Central memory CD4-positive, alpha-beta T cell (primary cell): ENCODE data around the gene MREG.

Experiments used
- DNase-seq: peaks from one replicate; pipeline ENCODE4 v3.0.0; 2022

Gene MREG

GRCh38 chr2:215917953-215918620 lies 95.3 kb downstream of the MREG start:
- no peak for DNase-seq

GRCh38 chr2:215915441-215915840 lies 97.9 kb downstream of the MREG start:
- DNase-seq: no peak

- DNase-seq: no peak
Observed at GRCh38 chr2:215914777-215915165, 98.6 kb downstream of the MREG start.

GRCh38 chr2:215914054-215914776 lies 99.1 kb downstream of the MREG start:
- no peak for DNase-seq

- DNase-seq: no peak
Observed at GRCh38 chr2:215912299-215912842, 101.0 kb downstream of the MREG start.

- DNase-seq: no peak
Observed at GRCh38 chr2:215911301-215912085, 101.9 kb downstream of the MREG start.

- DNase-seq: no peak
Observed at GRCh38 chr2:215910180-215910579, 103.2 kb downstream of the MREG start.

- no peak for DNase-seq
Observed at GRCh38 chr2:215907147-215907546, 106.2 kb downstream of the MREG start.

GRCh38 chr2:215906458-215906857 lies 106.9 kb downstream of the MREG start:
- DNase-seq: no peak

- no peak for DNase-seq
Observed at GRCh38 chr2:215905691-215906090, 107.7 kb downstream of the MREG start.

- no peak for DNase-seq
Observed at GRCh38 chr2:215904101-215904500, 109.2 kb downstream of the MREG start.

- no peak for DNase-seq
Observed at GRCh38 chr2:215903203-215903602, 110.1 kb downstream of the MREG start.

GRCh38 chr2:215901796-215902195 lies 111.6 kb downstream of the MREG start:
- no peak for DNase-seq

GRCh38 chr2:215900843-215901242 lies 112.5 kb downstream of the MREG start:
- DNase-seq: no peak

- DNase-seq: no peak
Observed at GRCh38 chr2:215900203-215900611, 113.1 kb downstream of the MREG start.

- no peak for DNase-seq
Observed at GRCh38 chr2:215899141-215900074, 113.9 kb downstream of the MREG start.

- DNase-seq: no peak
Observed at GRCh38 chr2:215898363-215898762, 115.0 kb downstream of the MREG start.

- no peak for DNase-seq
Observed at GRCh38 chr2:215896921-215897320, 116.4 kb downstream of the MREG start.

- no peak for DNase-seq
Observed at GRCh38 chr2:215895330-215895729, 118.0 kb downstream of the MREG start.
